HG03064 (cell line): ENCODE measurements around the gene ZNRF3.
"Not testable (repeated sequence)": the region's sequence is repeated elsewhere in the genome, so short reads cannot be mapped to it uniquely, and the experiment has no call there.

Experiments used
- ATAC-seq: cut with Tn5 transposase; IDR thresholded peaks from one replicate; pipeline ENCODE4 v1.9.1; 2021; ENCODE audit warnings: low read depth; ENCODE audit not compliant: unreplicated experiment

The ZNRF3 gene

DNA sequence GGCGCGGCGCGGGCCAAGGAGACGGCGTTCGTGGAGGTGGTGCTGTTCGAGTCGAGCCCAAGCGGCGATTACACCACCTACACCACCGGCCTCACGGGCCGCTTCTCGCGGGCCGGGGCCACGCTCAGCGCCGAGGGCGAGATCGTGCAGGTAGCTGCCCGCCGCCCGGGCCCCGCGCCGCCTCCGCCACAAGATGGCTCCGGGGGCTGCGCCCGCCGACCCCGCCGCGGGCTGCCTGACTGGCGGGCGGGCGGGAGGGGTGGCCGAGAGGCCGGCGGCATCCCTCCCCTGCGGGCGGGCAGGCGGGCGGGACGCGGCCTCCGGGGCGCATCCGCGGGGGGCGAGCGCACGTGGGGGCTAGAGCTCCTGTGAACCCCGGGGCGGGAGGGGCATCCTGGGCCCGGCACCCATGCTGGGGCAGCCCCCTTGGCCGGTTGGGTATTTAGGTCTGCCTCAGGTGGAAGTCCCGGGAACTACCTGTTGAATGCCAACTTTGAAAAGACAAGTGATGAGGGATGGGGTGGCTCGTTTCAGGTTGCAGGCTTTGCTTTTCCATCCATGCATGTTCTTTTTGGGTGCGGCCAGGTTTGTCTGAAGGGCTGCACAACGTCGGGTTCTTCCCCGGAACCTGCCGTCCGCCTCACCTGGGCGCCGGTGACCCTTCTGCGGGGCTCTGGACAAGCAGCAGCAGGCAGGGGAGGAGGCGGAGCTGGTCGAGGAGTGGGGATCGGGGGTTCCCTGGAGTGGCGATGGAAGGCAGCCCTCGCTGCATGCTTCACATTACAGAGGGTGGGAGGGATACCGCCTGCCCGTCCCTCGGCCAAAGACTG lies 760 bp downstream of the ZNRF3 start:
- no peak for ATAC-seq

DNA sequence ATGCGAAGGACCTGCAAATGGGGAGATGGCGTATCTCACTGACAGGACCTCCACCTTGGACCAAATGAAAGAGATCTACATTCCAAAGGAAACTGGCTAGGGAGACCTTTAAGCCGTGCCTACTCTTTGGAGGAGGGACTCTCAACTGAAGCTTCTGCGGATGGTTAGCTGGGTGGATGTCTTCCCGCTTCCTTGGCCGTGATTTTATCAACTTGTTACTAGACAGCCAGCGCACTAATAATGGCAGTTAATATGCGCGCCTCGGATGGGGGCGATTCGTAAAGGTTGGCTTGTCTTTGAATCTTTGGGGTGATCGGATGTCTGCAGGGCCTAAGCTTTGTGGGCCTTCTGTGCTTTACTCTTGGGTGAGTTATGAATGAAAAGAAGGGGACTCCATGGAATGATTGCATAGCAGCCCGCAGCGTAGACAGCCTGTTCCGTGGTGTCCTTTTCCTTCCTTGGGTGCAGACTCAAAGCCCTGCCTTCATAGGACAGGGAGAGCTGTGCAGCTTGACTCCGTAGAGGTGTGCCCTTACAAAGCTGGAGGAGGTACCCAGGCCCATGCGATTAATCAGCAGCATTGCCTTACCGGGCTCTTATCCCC lies 1.5 kb downstream of the ZNRF3 start:
- ATAC-seq = no peak

DNA sequence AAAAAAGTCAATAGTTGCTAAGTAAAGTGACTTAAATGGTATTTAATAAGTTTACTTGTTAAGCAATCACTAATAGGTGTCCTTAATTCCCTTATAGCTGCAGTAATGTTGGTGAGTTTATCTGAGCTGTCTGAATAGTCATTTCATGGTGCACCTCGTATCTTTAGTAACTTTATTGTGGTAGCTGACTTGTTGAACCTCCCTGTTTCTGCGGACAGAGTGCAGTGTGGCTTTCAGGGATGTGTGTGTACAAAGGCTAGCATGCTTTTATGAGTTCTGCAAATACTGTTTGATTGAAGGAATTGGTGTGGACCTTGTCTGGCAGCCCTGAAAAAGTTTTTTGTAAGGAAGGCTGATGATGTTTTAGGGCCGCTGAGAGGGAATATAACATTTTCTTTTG lies 2.6 kb downstream of the ZNRF3 start:
- no peak for ATAC-seq

DNA sequence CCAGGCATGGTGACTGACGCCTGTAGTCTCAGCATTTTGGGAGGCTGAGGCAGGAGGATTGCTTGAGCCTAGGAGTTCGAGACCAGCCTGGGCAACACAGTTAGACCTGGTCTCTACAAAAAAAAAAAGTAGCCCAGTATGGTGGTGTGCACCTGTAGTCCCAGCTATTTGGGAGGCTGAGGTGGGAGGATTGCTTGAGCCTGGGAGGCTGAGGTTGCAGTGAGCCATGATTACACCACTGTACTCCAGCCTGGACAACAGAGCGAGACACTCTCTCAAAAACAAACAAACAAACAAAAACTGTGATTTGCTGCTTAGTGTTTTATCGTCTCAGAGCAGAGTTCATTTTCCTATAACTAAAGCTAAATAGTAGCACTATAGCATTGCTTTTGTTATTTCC lies 3.3 kb downstream of the ZNRF3 start:
- ATAC-seq = not testable (repeated sequence)

DNA sequence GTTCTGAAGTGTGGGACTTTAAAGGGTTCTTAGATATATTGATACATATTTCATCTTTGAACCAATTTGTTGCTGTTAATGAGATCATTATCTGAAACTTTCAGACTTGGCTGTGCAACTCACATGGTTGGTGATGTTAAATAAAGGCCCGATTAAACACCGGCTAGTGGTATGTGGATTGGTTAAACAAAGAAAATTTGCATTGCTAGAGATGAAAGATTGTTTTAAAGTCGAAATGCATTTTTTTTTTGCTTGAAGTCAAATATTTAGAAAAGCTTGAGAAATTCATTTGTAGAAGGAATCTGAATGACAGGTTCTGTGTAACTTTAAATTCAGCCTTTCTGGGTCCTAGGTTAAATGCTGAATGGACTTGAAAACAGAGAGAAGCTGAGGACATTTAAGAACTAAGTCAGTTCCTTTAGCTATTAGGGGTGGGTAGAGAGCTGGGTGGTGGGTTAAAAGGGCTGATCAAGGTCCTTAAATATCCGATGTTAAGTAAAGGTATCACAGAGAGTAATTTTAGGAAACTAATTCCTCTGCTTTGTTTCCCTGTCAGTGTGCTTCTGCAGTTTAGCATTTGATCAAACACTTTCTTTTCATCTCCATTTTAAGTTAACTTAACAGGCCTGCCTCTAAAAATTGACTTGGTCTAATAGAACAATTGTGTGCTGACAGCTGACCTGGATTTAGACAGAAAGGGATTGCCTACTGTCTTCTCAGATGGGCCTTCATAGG lies 4.5 kb downstream of the ZNRF3 start:
- ATAC-seq = no peak

DNA sequence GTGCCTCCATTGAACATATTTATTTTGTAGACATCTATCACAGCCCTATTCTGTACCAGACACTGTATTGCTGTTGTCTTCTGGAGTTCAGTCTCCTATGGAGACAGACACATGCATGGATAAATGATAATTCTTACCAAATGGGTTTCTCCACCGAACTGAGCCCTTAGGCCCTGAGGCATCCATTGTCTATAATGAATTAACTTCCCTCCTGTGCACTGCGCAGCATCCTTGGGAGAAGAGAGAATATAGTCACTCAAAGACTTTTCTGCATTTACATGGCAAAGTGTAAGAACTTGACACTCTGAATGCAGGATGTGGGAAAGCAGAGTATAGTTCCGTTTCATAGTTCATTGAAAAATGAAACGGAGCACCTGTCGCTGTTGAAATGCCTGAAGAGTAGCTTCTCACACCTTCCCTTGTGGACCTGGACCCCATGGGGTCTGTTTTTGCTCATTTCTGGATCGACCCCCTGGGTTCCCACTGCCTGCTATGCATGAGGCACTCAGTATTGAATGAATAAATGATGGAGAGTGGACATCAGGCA lies 6.2 kb downstream of the ZNRF3 start:
- ATAC-seq = no peak

DNA sequence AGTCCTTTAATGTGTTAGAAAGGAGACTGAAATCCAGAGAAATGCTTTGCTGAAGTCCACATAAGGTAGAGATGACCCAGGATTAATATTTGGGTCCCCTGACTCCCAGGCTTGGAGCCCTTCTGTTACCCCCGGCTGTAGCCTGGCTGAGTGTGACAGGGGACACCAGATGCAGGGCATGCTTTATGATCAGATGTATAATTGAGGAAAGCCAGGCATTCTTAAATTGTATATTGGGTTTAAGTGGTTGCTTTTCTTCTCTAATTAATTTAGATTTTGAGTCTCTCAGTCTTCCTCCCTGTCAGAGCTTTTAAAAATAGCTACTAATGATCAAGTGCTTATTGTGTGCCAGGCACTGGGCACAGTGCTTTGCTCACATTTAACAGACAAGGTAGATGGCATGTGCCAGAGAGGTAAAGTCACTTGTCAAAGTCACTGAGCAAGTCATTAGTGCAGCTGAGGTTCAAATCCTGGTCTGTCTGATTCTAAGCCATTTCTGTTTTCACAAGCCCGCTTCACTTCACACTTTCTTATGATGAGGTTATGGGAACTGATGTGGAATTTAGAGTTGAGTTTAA lies 7.9 kb downstream of the ZNRF3 start:
- ATAC-seq = no peak

DNA sequence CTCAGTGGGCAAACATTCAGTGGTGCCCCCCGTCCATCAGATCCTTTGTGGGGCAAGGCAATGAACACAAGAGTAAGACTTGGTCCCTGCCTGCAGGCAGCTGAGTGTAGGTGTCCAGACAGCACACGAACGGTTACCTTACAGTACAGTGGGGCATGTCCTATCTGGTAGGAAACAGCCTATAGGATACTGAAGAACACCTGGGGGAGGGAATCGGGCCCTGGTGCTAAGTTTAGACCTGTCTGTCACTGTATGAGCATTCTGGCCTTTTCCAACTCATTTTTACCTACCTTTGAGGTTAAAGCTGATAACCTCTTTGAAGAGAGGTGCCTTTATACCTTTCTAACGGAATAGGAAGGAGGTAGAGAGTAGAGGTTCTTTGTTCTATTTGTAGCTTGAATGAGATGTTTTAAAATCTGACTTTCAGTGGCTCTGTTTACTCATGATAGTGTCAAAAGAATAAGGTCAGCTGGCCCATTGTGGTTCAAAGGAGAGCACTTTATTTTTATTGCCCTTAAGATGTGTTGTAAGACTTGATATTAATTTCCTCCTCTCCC lies 8.9 kb downstream of the ZNRF3 start:
- no peak for ATAC-seq

DNA sequence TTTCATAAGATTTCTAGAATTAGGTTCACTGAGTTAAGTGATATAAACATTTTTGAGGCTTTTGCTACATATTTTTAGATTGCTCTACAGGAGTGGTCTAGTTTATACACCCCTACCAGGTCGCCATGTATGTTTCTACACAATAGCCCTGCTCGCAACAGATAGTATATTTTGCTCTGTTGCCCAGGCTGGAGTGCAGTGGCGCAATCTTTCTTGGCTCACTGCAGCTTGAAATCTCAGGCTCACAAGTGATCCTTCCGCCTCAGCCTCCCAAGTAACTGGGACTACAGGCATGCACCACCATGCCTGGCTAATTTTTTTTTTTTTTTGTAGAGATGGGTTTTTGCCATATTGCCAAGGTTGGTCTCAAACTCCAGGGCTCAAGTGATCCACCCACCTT lies 10.4 kb downstream of the ZNRF3 start:
- no peak for ATAC-seq

DNA sequence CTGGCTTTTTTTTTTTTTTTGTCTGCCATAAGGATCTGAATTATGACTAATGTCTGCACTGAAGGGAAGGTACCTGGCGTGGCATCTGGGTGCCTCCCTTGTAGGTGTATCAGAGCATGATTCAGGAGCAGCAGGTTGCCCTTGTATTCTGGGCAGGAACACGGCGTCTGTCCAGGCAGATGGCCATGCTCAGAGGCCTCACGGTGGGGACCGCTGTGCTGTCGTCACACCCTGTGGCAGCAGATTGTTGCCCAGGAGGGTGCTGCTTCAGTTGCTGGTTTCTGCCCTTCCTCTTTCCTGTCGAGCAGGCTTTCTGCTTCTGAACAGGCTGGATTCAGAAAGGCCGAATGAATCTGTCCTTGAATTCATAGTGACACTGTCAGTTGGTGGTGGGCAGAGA lies 11.0 kb downstream of the ZNRF3 start:
- no peak for ATAC-seq

DNA sequence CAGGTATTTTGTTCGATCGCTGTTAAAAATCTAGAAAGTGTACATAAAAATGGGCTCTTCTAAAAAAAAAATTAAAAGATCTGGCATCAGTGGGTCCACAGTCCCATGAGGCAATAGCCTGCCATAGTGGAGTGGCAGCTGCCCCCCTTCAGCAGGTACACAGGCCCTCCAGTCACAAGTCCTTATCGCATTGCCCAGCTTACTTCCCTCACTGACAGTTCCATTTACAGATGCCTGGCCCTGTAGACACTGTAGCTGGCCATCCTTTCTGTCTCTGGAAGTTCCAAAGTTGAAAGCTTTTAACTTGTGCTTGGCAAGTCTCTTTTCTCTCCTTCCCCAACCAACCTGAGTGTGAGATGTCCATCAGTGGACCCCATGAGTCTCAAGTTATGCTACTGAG lies 11.4 kb downstream of the ZNRF3 start:
- no peak for ATAC-seq

DNA sequence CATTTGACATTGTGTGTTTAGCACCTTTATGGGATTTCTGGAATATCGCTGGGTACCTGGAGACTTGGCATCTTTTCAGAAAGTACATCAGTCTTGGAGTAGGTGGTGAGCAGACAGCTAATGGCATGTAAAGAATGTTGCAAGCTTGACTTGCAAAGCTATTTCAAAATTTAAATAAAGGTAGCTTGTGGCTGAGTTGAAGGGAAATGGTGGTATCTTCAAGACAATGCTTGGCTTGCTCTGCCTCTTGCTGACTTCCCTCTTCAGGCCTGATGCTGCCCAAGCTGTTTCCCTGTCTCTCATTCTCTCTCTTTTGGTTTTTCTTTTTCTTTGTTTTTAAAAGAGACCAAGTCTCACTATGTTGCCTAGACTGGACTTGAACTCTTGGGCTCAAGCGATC lies 13.2 kb downstream of the ZNRF3 start:
- no peak for ATAC-seq

DNA sequence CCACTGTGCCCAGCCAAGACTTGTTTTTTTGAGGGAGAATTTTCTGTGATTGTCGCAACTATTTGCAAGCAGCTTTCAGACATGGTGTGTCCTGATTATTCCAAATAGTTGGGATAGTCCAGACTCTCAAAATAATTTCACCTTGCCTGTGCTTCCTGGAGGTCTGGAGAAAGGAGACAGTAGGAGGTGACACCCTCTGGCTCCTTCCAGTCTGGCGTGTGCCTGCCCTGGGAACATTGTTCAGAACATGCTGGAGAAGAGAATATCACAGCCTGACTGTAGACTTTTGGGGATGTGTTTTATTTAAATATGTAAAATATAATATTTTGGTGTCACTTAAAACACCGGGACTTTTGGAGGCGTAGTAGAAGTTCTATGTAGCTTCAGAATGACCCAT lies 14.9 kb downstream of the ZNRF3 start:
- ATAC-seq = no peak

DNA sequence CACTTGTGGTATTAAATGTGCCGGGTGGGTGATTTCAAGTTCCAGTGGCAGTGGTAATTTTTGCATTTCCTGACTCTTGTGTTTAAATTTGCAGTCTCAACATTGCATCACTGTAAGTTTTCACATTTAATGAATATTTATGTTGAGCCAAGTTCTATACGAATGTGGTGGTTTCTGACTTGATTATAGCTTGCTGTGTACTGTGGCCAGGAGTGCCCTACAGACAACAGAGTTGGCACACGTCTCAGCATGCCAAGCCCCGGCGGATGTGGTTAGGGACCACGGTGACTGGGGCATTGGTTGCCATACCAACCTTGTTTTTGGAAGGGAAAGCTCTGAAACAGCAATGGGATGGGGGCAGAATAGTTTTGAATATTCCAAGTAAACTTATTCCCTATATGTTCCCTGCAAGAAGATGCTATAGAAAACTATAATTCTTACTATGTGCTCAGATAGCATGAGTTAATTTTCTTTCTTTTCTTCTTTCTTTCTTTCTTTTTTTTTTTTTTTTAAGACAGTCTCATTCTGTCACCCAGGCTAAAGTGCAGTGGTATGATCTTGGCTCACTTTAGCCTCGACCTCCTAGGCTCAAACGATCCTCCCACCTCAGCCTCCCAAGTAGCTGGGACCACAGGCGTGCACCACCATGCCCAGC lies 16.0 kb downstream of the ZNRF3 start:
- no peak for ATAC-seq

DNA sequence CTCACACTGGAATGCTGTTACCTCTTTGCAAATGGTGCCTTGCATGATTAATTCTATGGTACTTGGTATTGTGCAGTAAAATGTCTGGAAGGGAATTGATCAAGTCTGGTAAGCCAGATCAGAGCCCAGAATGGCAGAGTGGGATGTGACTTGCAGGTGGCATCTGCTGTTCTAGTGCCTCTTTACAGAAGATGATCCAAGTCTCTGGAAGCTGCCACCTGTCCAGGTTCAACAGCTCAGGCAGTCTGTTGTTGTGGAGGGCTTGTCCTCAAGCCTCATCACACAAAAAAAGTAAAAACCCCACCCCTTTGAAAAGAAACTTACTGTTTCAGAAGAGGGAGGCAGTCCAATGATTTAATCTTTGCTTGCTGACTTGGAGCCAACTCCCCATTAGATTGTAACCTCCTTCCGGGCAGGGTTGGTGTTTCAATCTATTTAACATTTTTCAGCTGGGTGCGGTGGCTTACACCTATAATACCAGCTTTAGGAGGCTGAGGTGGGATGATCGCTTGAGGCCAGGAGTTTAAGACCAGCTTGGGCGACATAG lies 17.1 kb downstream of the ZNRF3 start:
- ATAC-seq = no peak

DNA sequence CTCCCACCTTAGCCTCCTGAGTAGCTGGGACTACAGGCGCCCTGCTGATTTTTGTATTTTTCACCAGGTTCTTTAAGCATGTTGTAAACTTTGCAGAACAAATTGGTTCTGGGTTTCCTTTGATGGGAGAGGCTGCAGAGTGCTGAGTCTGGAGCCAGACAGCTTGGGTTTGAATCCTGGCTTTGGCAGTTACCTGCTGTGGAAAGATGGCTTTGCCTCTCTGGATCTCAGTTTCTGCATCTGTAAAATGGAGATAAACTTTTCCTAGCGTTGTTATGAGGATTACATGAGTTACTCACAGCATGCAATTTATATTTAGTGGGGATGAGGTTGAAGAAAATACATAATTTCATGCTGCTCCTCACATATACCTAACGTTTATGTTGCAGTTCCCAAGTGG lies 19.1 kb downstream of the ZNRF3 start:
- no peak for ATAC-seq

DNA sequence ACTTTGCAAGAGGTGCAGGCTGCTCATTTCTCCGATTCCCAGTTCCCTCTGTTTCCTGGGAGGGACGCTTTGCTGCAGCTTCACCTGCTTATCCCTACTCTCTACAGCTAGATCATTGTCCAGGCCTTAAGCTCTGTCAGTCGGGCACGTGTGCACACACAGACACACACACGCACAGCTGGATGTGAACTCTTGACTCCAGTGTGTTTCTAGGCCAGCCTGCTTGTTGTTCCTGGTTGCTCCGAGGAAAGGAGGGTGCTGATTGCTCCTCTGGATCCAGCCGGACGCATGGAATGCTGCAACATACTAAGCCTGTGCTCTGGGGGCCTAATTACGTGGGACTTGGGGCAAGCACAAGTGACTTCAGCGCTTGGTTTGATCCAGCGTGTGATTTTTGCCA lies 19.7 kb downstream of the ZNRF3 start:
- no peak for ATAC-seq

DNA sequence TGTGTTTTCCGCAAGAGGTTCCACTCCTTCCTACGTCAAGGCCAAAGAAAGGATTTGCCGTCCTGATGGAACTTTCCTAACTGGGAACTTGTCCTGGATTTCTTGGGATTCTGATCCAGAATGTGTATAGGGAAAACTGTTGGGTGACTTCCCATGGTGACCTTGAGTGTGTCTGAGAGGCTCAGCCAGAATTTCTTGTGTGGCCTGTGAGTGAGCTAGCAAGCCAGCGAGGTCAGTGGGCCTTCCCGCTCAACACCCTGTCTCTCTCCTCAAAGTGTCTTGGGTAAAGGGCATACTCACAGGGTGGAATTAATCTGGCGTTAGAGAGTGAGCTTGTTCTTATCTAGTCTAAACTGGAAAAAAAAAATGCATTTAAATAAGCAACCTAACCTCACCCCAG lies 20.4 kb downstream of the ZNRF3 start:
- ATAC-seq = no peak

DNA sequence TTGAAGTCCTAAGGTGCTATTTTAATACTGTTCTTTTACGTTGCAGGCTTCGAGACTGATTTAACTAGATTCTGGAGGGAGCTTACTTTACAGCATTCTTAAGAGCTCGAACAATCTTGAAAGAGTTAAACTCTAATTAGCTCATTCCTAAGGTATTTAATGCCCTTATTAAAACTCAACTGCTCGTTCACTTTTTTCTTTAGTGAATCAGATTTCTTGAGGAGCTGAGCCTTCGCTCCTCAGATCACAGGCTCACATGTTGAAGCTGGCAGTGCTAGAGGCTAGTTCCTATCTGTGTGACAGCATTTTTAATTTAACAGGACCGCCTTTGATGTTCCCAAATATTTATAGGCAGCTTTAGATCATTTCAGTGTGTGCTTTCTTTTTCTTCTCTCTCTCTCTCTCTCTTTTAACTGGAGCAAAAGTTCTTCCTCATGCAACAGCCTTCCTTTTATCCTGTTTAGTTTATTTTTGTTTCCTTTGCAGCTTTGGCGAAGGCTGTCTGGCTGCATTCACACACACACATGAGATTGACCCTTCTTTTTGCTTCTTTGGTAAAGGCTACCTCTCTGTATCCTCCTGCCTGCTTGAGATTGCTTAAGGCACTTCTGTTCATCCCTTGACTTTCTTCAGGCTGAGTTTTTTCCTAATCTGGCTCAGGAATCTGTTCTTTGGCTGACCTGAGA lies 21.0 kb downstream of the ZNRF3 start:
- no peak for ATAC-seq
